ENCODE data around the gene FOXL1.
A peak's percentile ranks its signal among the peaks of the same experiment; 100 is the strongest.

FOXL1 gene

DNA sequence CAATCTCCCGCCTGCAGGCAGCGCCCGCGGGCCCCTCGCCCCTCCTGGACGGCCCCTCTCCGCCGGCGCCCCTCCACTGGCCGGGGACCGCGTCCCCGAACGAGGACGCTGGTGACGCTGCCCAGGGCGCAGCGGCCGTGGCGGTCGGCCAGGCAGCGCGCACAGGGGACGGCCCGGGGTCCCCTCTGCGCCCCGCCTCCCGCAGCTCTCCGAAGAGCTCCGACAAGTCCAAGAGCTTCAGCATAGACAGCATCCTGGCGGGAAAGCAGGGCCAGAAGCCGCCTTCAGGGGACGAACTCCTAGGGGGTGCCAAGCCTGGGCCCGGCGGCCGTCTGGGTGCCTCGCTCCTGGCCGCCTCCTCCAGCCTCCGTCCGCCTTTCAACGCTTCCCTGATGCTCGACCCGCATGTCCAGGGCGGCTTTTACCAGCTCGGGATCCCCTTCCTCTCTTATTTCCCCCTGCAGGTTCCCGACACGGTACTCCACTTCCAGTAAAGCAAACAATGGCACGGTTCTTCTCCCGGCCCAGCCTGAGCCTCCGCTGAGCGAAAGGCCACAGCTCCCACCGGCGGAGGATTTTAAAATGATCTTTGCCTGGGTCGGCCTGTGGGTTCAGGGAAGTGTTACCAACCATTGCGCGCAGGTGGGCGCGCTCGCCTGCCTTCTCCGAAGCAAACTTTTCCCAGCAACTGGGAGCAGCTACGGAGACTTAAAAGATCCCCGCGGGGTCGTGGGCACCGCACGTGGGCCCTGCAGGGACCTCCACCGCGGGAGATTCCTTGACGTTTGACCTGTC is 1.1 kb downstream of the FOXL1 start:
- no peak for DNase-seq (ENCODE audit: low read depth)
- in situ Hi-C loops (cut with HindIII; ENCODE audit: low sequenced_read_pairs): loop anchor here (5.0 kb wide), 1 partner anchor 238 kb away; no protein-coding TSS in a partner anchor
- TF ChIP-seq, protein P1, sequence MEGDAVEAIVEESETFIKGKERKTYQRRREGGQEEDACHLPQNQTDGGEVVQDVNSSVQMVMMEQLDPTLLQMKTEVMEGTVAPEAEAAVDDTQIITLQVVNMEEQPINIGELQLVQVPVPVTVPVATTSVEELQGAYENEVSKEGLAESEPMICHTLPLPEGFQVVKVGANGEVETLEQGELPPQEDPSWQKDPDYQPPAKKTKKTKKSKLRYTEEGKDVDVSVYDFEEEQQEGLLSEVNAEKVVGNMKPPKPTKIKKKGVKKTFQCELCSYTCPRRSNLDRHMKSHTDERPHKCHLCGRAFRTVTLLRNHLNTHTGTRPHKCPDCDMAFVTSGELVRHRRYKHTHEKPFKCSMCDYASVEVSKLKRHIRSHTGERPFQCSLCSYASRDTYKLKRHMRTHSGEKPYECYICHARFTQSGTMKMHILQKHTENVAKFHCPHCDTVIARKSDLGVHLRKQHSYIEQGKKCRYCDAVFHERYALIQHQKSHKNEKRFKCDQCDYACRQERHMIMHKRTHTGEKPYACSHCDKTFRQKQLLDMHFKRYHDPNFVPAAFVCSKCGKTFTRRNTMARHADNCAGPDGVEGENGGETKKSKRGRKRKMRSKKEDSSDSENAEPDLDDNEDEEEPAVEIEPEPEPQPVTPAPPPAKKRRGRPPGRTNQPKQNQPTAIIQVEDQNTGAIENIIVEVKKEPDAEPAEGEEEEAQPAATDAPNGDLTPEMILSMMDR (IDR thresholded peaks at IDR 0.05; ENCODE audit: low read depth, low read length, missing control alignments): peak; percentile 13
- peak overlapping the region; percentile 51 for H3K4me3 ChIP-seq (ENCODE audit: low read depth, low read length)

DNA sequence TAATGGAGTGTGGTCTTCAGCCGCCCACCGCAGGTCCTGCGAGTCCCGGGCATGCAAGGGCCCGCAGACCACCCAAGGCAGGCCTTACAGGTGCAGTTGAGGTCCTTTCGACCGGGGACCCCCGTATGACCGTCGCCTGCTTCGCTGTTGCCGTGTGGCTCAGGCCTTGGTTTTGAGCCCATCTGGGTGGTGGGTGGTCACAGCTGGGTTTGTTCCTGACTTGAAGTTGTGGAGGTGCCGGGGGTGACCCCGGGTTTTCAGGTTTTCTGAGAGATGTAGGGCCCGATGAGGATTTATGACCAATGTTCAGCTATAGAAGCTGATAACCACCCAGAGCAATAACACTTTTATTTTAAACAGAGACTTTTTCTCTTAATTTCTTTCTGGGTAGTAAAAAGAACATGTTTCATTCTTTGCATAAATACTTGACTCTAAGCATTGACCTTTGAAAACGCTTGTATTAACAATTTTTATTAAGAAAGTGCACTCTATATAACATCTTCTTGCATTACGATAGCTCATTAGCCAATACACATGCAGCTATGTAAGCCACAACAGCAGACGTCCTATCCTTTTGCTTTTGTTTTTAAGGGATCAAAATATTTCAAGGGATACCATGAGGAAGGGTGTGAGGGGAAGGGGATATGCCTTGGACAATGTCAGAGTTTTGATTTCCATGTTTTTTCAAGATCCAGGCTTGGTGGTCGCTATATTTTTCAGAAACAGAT is 1.9 kb downstream of the FOXL1 start:
- peak overlapping the region; percentile 51 for H3K4me3 ChIP-seq (ENCODE audit: low read depth, low read length)
- in situ Hi-C loops (cut with HindIII; ENCODE audit: low sequenced_read_pairs): loop anchor here (5.0 kb wide), 1 partner anchor 237 kb away; no protein-coding TSS in a partner anchor
- no peak for DNase-seq (ENCODE audit: low read depth)
- TF ChIP-seq, protein P1 (IDR thresholded peaks at IDR 0.05; ENCODE audit: low read depth, low read length, missing control alignments): no peak

DNA sequence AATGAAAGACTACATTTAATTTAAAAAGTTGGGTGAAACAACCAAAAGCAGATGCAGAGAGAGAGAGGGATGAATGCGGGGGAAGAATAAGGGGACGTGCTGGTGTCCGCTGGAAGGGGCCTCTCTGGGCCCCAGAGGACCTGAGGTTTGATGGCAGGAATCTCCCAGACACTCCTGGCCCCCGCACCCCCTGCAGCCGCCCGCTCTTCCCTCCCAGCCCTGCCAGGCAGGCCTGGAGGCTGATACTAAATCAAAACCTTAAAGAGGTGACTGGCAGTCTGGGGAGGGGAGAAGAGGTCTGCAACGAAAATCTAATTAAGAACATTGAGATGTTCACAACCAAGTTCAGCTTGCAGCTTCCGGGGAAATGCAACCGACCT is 2.4 kb downstream of the FOXL1 start:
- TF ChIP-seq, protein P1 (IDR thresholded peaks at IDR 0.05; ENCODE audit: low read depth, low read length, missing control alignments): no peak
- H3K4me3 ChIP-seq (ENCODE audit: low read depth, low read length): peak overlapping the region; percentile 51
- in situ Hi-C loops (cut with HindIII; ENCODE audit: low sequenced_read_pairs): loop anchor here (5.0 kb wide), 1 partner anchor 237 kb away; no protein-coding TSS in a partner anchor
- DNase-seq (ENCODE audit: low read depth): no peak

DNA sequence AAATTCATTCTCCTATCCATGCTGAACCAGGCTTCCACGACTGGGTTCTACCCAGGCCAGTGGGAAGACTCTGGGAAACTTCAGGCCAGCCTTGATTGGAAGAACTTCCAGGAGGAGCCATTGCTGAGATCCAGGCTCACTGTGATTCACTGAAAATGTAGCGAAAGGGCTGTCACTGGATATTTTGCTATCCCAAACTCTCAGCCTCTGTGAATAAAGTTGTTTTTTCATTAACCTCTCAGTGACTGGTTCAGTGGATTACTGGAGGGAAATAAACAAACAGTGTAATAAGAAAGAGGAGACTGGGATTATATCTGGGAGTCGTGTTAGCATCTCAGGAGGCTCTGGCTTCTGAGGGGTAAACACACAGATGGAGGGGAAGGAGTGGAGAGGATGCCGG is 3.1 kb downstream of the FOXL1 start:
- no peak overlapping the region for H3K4me3 ChIP-seq (ENCODE audit: low read depth, low read length)
- TF ChIP-seq, protein P1 (IDR thresholded peaks at IDR 0.05; ENCODE audit: low read depth, low read length, missing control alignments): no peak
- in situ Hi-C loops (cut with HindIII; ENCODE audit: low sequenced_read_pairs): loop anchor here (5.0 kb wide), 1 partner anchor 236 kb away; no protein-coding TSS in a partner anchor
- no peak for DNase-seq (ENCODE audit: low read depth)

DNA sequence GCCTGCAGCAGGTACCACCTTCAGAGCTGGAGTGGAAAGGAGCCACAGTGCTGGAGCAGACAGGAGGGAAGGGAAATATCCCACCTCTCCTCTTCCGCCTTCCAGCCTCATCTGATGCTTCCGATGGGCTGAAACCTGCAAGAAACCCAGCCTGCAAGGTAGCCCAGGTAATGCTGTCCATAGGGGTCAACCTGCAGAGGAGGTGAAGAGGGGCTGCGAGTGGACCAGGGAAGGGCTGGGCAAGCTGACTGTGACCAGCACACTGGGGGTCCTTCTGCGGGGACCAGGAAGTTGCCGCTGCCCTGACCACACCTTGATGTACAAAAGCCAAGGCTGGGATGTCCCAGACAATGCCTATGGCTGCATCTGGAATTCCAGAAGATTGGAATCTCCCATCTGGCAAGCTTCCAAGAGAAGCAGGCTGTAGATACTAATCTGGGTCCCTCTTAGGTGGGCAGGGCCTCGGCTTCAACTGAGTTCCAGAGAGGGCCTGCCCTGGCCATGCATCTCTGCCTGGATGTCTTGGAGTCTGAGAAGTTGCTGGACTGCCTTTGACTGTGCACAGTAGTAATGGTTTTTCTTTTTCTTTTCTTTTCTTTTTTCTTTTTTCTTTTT is 5.8 kb downstream of the FOXL1 start:
- in situ Hi-C loops (cut with HindIII; ENCODE audit: low sequenced_read_pairs): loop anchor here (5.0 kb wide), 1 partner anchor 233 kb away; no protein-coding TSS in a partner anchor
- no peak overlapping the region for H3K4me3 ChIP-seq (ENCODE audit: low read depth, low read length)
- no peak for DNase-seq (ENCODE audit: low read depth)
- TF ChIP-seq, protein P1 (IDR thresholded peaks at IDR 0.05; ENCODE audit: low read depth, low read length, missing control alignments): no peak

Data from astrocyte of the cerebellum (primary cell).